ENCODE measurements around the gene RERE. TPM values are rescaled to one million over a fixed set of nuclear protein-coding genes. Genes with fewer than 3 reads are reported as not detected.

RERE gene
- total and polyA plus RNA-seq, 12 donors, result 33.4 to 146 (median 72.7) TPM

DNA sequence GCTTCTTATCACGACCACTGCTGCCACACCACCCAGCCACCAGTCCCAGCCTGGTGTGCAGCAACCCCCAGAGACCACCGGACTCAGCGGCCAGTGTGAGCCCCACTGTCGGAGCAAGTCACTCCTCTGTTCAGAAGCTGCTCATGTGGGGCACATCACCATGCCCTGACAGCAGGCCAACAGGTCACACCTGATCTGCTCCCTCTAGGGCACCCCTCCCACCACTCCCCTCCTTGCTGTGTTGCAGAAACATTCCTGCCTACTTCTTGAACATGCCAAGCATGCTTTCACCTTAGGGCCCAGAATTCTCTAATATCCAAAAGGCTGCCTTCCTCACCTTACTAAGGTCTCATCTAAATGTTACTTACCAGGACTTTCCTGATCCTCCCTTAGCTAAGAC, 353.1 kb downstream of the RERE start:
- Histone ChIP-seq H3K27me3 (no peaks in the 10 kb centered on the region), H3K36me3 (replicated peaks in 1 of 2) (no peaks in the 10 kb centered on the region), H3K4me3 (no peak overlapping the region), H3K27ac (peak overlapping the region in 2 of 5 donors; percentile 72 to 75), H3K4me1 (replicated peaks in 1 of 2) (peaks cover 21 to 36% of the 10 kb centered on the region in 2 donors), H3K9me3 (replicated peaks in 1 of 3) (no peaks in the 10 kb centered on the region)
- DNase-seq, result no peak
- WGBS, 4 donors, result 81 to 91% (median 88%) methylated on average over 4 of the region's 4 CpGs
- intact Hi-C loops (cut with DNase I), result no loop called here
- TF ChIP-seq, protein P1, sequence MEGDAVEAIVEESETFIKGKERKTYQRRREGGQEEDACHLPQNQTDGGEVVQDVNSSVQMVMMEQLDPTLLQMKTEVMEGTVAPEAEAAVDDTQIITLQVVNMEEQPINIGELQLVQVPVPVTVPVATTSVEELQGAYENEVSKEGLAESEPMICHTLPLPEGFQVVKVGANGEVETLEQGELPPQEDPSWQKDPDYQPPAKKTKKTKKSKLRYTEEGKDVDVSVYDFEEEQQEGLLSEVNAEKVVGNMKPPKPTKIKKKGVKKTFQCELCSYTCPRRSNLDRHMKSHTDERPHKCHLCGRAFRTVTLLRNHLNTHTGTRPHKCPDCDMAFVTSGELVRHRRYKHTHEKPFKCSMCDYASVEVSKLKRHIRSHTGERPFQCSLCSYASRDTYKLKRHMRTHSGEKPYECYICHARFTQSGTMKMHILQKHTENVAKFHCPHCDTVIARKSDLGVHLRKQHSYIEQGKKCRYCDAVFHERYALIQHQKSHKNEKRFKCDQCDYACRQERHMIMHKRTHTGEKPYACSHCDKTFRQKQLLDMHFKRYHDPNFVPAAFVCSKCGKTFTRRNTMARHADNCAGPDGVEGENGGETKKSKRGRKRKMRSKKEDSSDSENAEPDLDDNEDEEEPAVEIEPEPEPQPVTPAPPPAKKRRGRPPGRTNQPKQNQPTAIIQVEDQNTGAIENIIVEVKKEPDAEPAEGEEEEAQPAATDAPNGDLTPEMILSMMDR (IDR thresholded peaks at IDR 0.05), result no peak

DNA sequence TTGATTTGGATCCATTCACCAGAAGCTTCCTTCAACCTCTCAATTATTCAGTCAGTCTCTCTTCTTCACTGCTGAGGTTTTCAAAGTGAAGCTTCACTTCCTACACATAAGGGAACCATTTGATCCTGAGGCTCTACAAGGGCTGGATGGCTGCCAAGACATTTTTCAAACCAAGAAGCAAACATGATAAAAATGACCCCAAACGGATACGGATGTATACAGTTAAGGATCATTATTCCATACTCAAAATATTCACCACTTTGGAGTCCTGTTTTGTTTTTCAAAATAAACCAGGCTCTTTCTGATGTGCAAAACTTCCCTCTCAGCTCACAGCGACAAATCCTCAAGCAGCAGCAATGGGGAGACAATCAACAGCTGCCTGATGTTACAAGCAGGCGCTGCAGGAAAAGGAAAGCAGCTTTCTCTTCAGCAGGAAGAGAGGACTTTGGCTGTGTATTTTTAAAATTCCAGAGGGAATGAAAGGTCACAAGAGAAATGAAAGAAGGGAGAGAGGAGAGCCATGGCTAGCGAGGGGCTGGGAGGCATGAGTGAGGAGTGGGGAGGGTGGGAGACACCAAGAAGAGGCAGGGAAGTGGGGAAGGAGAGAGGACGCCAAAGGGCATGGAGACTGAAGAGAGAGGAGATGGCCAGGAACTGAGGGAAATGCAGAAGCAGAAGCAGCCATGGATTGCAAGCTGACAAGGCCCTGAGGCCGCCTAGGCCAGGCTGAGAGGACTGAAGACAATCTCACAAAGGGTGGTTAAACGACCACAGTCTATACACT, 354.1 kb downstream of the RERE start:
- Histone ChIP-seq H3K4me1 (replicated peaks in 1 of 2) (peaks cover 15 to 36% of the 10 kb centered on the region in 2 donors), H3K9me3 (replicated peaks in 1 of 3) (no peaks in the 10 kb centered on the region), H3K27ac (peak overlapping the region in 4 of 5 donors; percentile 40 to 75 (median 62)), H3K4me3 (no peak overlapping the region), H3K27me3 (no peaks in the 10 kb centered on the region), H3K36me3 (replicated peaks in 1 of 2) (no peaks in the 10 kb centered on the region)
- WGBS, 4 donors, result 27 to 35% (median 31%) methylated on average over 8 of the region's 8 CpGs
- TF ChIP-seq POLR2A (IDR thresholded peaks at IDR 0.05), result no peak
- TF ChIP-seq, protein P1 (IDR thresholded peaks at IDR 0.05), result no peak
- peak in 4 of 7 donors; percentile 43 to 60 (median 50) for DNase-seq
- intact Hi-C loops (cut with DNase I), result no loop called here

DNA sequence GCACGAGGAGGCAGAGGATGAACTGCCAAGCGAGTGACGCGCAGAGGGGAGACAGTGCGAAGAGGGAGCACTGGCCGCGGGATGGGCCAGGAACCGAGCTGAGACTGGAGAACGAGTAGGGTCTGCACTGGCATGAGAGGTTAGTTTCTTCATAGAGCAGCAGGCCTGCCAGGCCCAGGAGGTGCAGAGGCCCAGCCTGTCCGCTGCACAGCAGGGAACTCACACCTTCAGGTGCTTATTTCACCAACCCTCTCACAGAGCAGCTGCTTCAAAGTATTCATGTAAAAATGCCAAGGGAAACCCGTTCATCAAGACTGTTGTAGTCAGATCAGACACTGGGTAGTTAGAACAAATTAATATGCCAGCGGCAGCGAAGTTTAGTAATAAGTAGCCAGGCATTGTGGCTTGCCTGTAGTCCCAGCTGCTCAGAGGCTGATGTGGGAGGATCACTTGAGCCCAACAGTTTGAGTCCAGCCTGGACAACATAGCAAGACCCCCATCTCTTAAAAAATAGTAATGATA, 355.0 kb downstream of the RERE start:
- Histone ChIP-seq H3K36me3 (replicated peaks in 1 of 2) (no peaks in the 10 kb centered on the region), H3K9me3 (replicated peaks in 1 of 3) (no peaks in the 10 kb centered on the region), H3K27ac (peak overlapping the region in 3 of 5 donors; percentile 52 to 75 (median 72)), H3K4me1 (replicated peaks in 1 of 2) (peaks cover 15 to 44% of the 10 kb centered on the region in 2 donors), H3K27me3 (no peaks in the 10 kb centered on the region), H3K4me3 (no peak overlapping the region)
- TF ChIP-seq POLR2A (IDR thresholded peaks at IDR 0.05), result no peak
- TF ChIP-seq, protein P1 (IDR thresholded peaks at IDR 0.05), result no peak
- 79 to 87% (median 83%) methylated on average over 13 of the region's 13 CpGs for WGBS, 4 donors
- no peak for DNase-seq
- intact Hi-C loops (cut with DNase I), result no loop called here

DNA sequence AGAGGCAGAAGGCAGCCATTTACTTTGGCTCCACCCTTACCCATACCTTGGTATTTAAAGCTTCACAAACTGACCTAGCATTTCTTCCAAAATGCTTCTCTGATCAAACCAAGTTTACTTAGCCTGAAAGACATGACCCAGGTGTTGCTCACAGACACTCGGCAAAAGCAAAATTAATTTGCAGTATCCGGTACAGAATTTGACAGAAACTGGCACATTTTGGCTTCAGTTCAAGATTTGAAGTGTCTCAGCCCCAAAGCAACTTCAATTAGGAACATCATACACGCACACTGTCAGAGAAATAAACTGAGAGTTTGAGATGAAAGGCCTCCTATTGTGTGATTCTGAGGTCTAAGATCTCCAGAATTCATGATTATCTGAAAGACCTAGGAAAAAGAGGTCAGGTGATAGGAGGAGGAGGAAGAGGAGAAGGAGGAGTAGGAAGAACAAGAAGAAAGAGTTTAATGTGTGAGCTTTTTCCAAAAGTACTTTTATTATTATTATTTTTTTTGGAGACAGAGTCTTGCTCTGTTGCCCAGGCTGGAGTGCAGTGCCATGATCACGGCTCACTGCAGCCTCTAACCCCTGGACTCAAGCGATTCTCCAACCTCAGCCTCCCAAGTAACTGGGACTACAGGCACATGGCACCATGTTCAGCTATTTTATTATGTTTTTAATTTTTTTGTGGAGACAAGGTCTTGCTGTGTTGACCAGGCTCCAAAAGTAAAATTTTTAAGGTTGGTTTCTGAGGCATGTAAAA, 355.9 kb downstream of the RERE start:
- DNase-seq, result no peak
- H3K4me1 ChIP-seq (replicated peaks in 1 of 2), result peaks cover 18 to 53% of the 10 kb centered on the region in 2 donors
- H3K27me3 ChIP-seq, result no peaks in the 10 kb centered on the region
- no peak overlapping the region for H3K4me3 ChIP-seq
- H3K9me3 ChIP-seq (replicated peaks in 1 of 3), result no peaks in the 10 kb centered on the region
- intact Hi-C loops (cut with DNase I), result no loop called here
- TF ChIP-seq POLR2A (IDR thresholded peaks at IDR 0.05), result no peak
- TF ChIP-seq, protein P1 (IDR thresholded peaks at IDR 0.05), result no peak
- WGBS, 4 donors, result 57 to 68% (median 65%) methylated on average over 5 of the region's 5 CpGs
- peak overlapping the region in 1 of 5 donors; percentile 75 for H3K27ac ChIP-seq
- H3K36me3 ChIP-seq (replicated peaks in 1 of 2), result no peaks in the 10 kb centered on the region

All from adrenal gland (tissue), 12 donors.